Measurements from ENCODE around the gene AATF.

GRCh38 chr17:37016780-37017179, 68.0 kb downstream of the AATF start:
- TF ChIP-seq CTCF (IDR thresholded peaks at IDR 0.05 in 8 of 11, conservative IDR thresholded peaks at IDR 0.05 in 3 of 11) (no peak), POLR2AphosphoS5 (IDR thresholded peaks at IDR 0.05) (no peak)
